Hindlimb muscle (tissue), 1 donor: ENCODE data around the gene IL16. TPM values are rescaled to one million over a fixed set of nuclear protein-coding genes. Genes with fewer than 3 reads are reported as not detected.
"Not testable (repeated sequence)": the region's sequence is repeated elsewhere in the genome, so short reads cannot be mapped to it uniquely, and the experiment has no call there.

Source experiments
- DNase-seq: peaks from one replicate; pipeline ENCODE4 v3.0.0-alpha.2; 2013
- polyA plus RNA-seq: library from polyadenylated mRNA; unstranded; fragments of 120-200 nt; gene quantifications from one replicate; pipeline ENCODE4 v1.2.1, GENCODE V29; 2013; ENCODE audit not compliant: insufficient read length

IL16 gene
- polyA plus RNA-seq, 1 donor: 9.1 TPM

- DNase-seq: no peak
Observed at GRCh38 chr15:81174792-81175327, 21.8 kb upstream of the IL16 start.

GRCh38 chr15:81175496-81175895 lies 21.2 kb upstream of the IL16 start:
- no peak for DNase-seq

- no peak for DNase-seq
Observed at GRCh38 chr15:81176291-81176893, 20.3 kb upstream of the IL16 start.

GRCh38 chr15:81178365-81178764 lies 18.3 kb upstream of the IL16 start:
- no peak for DNase-seq

GRCh38 chr15:81181220-81181619 lies 15.5 kb upstream of the IL16 start:
- no peak for DNase-seq

- DNase-seq: no peak
Observed at GRCh38 chr15:81182031-81182755, 14.5 kb upstream of the IL16 start.

- DNase-seq: no peak
Observed at GRCh38 chr15:81182756-81183438, 13.8 kb upstream of the IL16 start.

GRCh38 chr15:81183439-81183775 lies 13.3 kb upstream of the IL16 start:
- no peak for DNase-seq

- DNase-seq: no peak
Observed at GRCh38 chr15:81184188-81184587, 12.5 kb upstream of the IL16 start.

GRCh38 chr15:81185631-81186295 lies 10.9 kb upstream of the IL16 start:
- no peak for DNase-seq

- no peak for DNase-seq
Observed at GRCh38 chr15:81188354-81188753, 8.3 kb upstream of the IL16 start.

- no peak for DNase-seq
Observed at GRCh38 chr15:81189583-81190283, 6.9 kb upstream of the IL16 start.

GRCh38 chr15:81190922-81191507 lies 5.7 kb upstream of the IL16 start:
- no peak for DNase-seq

GRCh38 chr15:81191701-81192100 lies 5.0 kb upstream of the IL16 start:
- no peak for DNase-seq

- DNase-seq: no peak
Observed at GRCh38 chr15:81194723-81195122, 2.0 kb upstream of the IL16 start.

- no peak for DNase-seq
Observed at GRCh38 chr15:81195339-81195864, 1.3 kb upstream of the IL16 start.

GRCh38 chr15:81197255-81197630 lies 564 bp downstream of the IL16 start:
- no peak for DNase-seq

- DNase-seq: no peak
Observed at GRCh38 chr15:81197688-81198281, 1.1 kb downstream of the IL16 start.

- DNase-seq: no peak
Observed at GRCh38 chr15:81199031-81199779, 2.5 kb downstream of the IL16 start.

- no peak for DNase-seq
Observed at GRCh38 chr15:81206018-81206417, 9.3 kb downstream of the IL16 start.

- not testable (repeated sequence) for DNase-seq
Observed at GRCh38 chr15:81207987-81208386, 11.3 kb downstream of the IL16 start.
